ENCODE data around the gene SLC29A1. TPM values are rescaled to one million over a fixed set of nuclear protein-coding genes. Genes with fewer than 3 reads are reported as not detected.

The SLC29A1 gene
- total and polyA plus RNA-seq, 4 donors: 19.1 to 42.7 (median 26.4) TPM

DNA sequence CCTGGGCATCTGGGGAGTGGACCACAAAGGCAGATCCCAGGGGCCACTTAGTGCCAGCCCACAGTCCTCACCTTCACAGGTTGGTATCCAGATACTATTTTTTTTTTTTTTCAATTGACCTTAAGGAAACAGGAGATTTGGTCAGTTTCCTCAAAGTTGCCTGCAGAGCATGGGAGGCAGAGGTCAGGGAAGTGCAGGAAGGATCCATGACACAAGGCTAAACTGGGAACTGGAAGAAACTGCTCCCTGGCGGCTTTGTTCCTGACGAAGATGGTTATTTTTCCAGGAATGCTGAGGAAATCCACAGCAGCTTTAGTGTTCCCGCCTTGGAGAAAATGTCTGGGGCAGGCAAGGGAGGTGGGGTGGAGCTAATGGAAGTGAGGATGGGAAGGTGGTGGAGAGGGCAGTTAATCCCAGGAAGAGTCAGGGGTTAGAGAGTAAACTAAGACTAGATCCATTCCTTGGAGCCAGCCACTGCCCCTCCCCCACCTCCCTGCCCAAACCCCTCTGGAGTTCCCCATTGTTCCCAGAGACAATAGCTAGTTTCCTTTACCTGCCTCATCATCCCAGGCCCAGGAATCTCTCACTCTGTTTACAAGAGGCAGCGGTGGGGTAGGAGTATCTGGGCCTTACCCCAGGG, 20.9 kb upstream of the SLC29A1 start:
- no peaks in the 10 kb centered on the region for H3K36me3 ChIP-seq (ENCODE audit: control insufficient read depth in 4 of 4, insufficient read depth in 4 of 4, low read length in 4 of 4)
- H3K9me3 ChIP-seq (ENCODE audit: control insufficient read depth in 4 of 4, insufficient read depth in 3 of 4, low read length in 3 of 4): no peaks in the 10 kb centered on the region
- ATAC-seq (ENCODE audit: insufficient read depth, low FRiP score) (no peak), DNase-seq (no peak)
- TF ChIP-seq, protein P1, sequence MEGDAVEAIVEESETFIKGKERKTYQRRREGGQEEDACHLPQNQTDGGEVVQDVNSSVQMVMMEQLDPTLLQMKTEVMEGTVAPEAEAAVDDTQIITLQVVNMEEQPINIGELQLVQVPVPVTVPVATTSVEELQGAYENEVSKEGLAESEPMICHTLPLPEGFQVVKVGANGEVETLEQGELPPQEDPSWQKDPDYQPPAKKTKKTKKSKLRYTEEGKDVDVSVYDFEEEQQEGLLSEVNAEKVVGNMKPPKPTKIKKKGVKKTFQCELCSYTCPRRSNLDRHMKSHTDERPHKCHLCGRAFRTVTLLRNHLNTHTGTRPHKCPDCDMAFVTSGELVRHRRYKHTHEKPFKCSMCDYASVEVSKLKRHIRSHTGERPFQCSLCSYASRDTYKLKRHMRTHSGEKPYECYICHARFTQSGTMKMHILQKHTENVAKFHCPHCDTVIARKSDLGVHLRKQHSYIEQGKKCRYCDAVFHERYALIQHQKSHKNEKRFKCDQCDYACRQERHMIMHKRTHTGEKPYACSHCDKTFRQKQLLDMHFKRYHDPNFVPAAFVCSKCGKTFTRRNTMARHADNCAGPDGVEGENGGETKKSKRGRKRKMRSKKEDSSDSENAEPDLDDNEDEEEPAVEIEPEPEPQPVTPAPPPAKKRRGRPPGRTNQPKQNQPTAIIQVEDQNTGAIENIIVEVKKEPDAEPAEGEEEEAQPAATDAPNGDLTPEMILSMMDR (IDR thresholded peaks at IDR 0.05; ENCODE audit: control extremely low read depth, extremely low read depth): no peak
- no peak overlapping the region for H3K9ac ChIP-seq (ENCODE audit: insufficient read depth in 1 of 2, low read length in 2 of 2)
- H3K4me3 ChIP-seq: no peak overlapping the region
- 86 to 90% methylated on average over 4 of the region's 4 CpGs for WGBS, 2 donors
- H3K27ac ChIP-seq (ENCODE audit: low read depth in 1 of 2, low read length in 1 of 2): peak overlapping the region in 1 of 2 donors; percentile 56
- no peaks in the 10 kb centered on the region for H3K27me3 ChIP-seq (ENCODE audit: control insufficient read depth in 3 of 3, insufficient read depth in 3 of 3, low read length in 2 of 3)
- peaks cover 0 to 3% (median 0%) of the 10 kb centered on the region in 5 donors for H3K4me1 ChIP-seq (ENCODE audit: control insufficient read depth in 5 of 5, insufficient read depth in 5 of 5, low read length in 5 of 5)

GRCh38 chr6:44202972-44203750, 20.2 kb upstream of the SLC29A1 start:
- TF ChIP-seq, protein P1 (IDR thresholded peaks at IDR 0.05; ENCODE audit: control extremely low read depth, extremely low read depth): no peak
- Histone ChIP-seq H3K27me3 (ENCODE audit: control insufficient read depth in 3 of 3, insufficient read depth in 3 of 3, low read length in 2 of 3) (no peaks in the 10 kb centered on the region), H3K4me3 (no peak overlapping the region), H3K27ac (ENCODE audit: low read depth in 1 of 2, low read length in 1 of 2) (peak overlapping the region in 1 of 2 donors; percentile 56), H3K36me3 (ENCODE audit: control insufficient read depth in 4 of 4, insufficient read depth in 4 of 4, low read length in 4 of 4) (no peaks in the 10 kb centered on the region), H3K4me1 (ENCODE audit: control insufficient read depth in 5 of 5, insufficient read depth in 5 of 5, low read length in 5 of 5) (peaks cover 0 to 3% (median 0%) of the 10 kb centered on the region in 5 donors), H3K9ac (ENCODE audit: insufficient read depth in 1 of 2, low read length in 2 of 2) (no peak overlapping the region), H3K9me3 (ENCODE audit: control insufficient read depth in 4 of 4, insufficient read depth in 3 of 4, low read length in 3 of 4) (no peaks in the 10 kb centered on the region)
- ATAC-seq (ENCODE audit: insufficient read depth, low FRiP score) (no peak), DNase-seq (no peak)
- WGBS, 2 donors: 91 to 93% methylated on average over 11 of the region's 11 CpGs

DNA sequence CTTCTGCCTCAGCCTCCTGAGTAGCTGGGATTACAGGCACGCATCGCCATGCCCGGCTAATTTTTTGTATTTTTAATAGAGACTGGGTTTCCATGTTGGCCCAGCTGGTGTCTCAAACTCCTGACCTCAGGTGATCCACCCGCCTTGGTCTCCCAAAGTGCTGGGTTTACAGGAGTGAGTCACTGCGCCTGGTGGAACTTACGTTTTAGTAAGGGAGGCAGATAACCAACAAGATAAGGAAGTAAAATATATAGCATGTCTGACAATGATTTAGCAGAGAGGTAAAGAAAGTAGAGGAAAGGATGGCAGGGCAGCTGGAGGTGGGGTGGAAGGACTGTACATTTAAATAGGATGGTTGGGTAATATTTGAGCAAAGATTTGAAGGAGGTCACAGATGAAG, 19.4 kb upstream of the SLC29A1 start:
- Histone ChIP-seq H3K9ac (ENCODE audit: insufficient read depth in 1 of 2, low read length in 2 of 2) (no peak overlapping the region), H3K4me1 (ENCODE audit: control insufficient read depth in 5 of 5, insufficient read depth in 5 of 5, low read length in 5 of 5) (peaks cover 0 to 3% (median 0%) of the 10 kb centered on the region in 5 donors), H3K4me3 (no peak overlapping the region), H3K36me3 (ENCODE audit: control insufficient read depth in 4 of 4, insufficient read depth in 4 of 4, low read length in 4 of 4) (no peaks in the 10 kb centered on the region), H3K9me3 (ENCODE audit: control insufficient read depth in 4 of 4, insufficient read depth in 3 of 4, low read length in 3 of 4) (no peaks in the 10 kb centered on the region), H3K27me3 (ENCODE audit: control insufficient read depth in 3 of 3, insufficient read depth in 3 of 3, low read length in 2 of 3) (no peaks in the 10 kb centered on the region), H3K27ac (ENCODE audit: low read depth in 1 of 2, low read length in 1 of 2) (no peak overlapping the region)
- ATAC-seq (ENCODE audit: insufficient read depth, low FRiP score): no peak
- no peak for DNase-seq
- TF ChIP-seq, protein P1 (IDR thresholded peaks at IDR 0.05; ENCODE audit: control extremely low read depth, extremely low read depth): no peak
- 88% methylated on average over 6 of the region's 6 CpGs for WGBS, 2 donors

All from lung (tissue), 12 donors.